Measurements from ENCODE around the gene NISCH. TPM values are rescaled to one million over a fixed set of nuclear protein-coding genes. Genes with fewer than 3 reads are reported as not detected.

NISCH gene
- total and polyA plus RNA-seq, 2 donors (not counting 3 experiments of a cell fraction or from before 2014, with no cell fraction given): 156 to 178 TPM

DNA sequence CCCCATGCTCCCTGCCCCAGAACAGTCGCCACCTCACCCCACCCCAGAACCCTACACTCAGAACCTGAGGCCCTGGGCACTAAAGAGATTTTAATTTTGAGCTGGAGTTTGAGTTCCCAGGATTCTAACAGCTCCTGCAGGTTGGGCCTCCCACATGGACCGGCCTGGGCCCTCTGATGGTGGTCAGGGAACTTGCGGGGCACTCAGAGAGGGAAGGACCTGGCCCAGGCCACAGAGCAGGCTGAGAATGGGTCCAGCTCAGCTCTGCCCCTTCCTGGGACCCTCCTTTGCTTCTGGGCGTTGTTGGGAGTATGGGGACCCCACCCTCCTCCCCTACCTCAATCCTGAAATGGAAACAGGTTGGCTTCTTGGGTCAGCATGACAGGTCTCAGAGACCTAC is 9.4 kb upstream of the NISCH start:
- no peak for FAIRE-seq

More for the DNA sequence above, 9.4 kb upstream of the NISCH start:
- Histone ChIP-seq H4K20me1 (replicated peaks; ENCODE audit: control insufficient read depth, extremely low read depth, insufficient read depth, low read length) (no peaks in the 10 kb centered on the region), H2AFZ (ENCODE audit: low read depth, low read length) (no peak overlapping the region), H3K9me1 (replicated peaks; ENCODE audit: control insufficient read depth, extremely low read depth, insufficient read depth, low read length) (no peaks in the 10 kb centered on the region), H3K36me3 (ENCODE audit: control insufficient read depth in 2 of 2, extremely low read depth in 1 of 2, insufficient read depth in 2 of 2, low read length in 2 of 2) (no peaks in the 10 kb centered on the region), H3K27me3 (ENCODE audit: control insufficient read depth in 2 of 2, insufficient read depth in 2 of 2, low read length in 2 of 2) (no peaks in the 10 kb centered on the region), H3K9ac (replicated peaks; ENCODE audit: extremely low read depth, insufficient read depth, low read length) (no peak overlapping the region), H3K4me3 (replicated peaks in 1 of 3; ENCODE audit: insufficient read depth in 1 of 3, low read depth in 1 of 3, low read length in 3 of 3) (no peak overlapping the region), H3K4me2 (ENCODE audit: insufficient read depth, low read length) (no peak overlapping the region), H3K79me2 (ENCODE audit: control insufficient read depth, insufficient read depth, low read length) (no peaks in the 10 kb centered on the region), H3K27ac (ENCODE audit: insufficient read depth, low read depth, low read length) (no peak overlapping the region), H3K4me1 (ENCODE audit: control insufficient read depth, extremely low read depth, insufficient read depth, low read length) (peaks cover 5% of the 10 kb centered on the region), H3K9me3 (replicated peaks; ENCODE audit: control insufficient read depth, insufficient read depth, low read length) (no peaks in the 10 kb centered on the region)
- intact Hi-C loops (cut with micrococcal nuclease): loop anchor here (5.0 kb wide), 1 partner anchor 209 kb away; the partner anchor contains the start of gene TWF2
- BruUV-seq (replicated peaks): no TSS peak
- TF ChIP-seq FOS (IDR thresholded peaks at IDR 0.05; ENCODE audit: borderline replicate concordance, insufficient read depth, low read length): no peak
- no peak for TF ChIP-seq EZH2 (IDR thresholded peaks at IDR 0.05; ENCODE audit: borderline replicate concordance, low read depth, low read length, severe bottlenecking)
- TF ChIP-seq, protein P1, sequence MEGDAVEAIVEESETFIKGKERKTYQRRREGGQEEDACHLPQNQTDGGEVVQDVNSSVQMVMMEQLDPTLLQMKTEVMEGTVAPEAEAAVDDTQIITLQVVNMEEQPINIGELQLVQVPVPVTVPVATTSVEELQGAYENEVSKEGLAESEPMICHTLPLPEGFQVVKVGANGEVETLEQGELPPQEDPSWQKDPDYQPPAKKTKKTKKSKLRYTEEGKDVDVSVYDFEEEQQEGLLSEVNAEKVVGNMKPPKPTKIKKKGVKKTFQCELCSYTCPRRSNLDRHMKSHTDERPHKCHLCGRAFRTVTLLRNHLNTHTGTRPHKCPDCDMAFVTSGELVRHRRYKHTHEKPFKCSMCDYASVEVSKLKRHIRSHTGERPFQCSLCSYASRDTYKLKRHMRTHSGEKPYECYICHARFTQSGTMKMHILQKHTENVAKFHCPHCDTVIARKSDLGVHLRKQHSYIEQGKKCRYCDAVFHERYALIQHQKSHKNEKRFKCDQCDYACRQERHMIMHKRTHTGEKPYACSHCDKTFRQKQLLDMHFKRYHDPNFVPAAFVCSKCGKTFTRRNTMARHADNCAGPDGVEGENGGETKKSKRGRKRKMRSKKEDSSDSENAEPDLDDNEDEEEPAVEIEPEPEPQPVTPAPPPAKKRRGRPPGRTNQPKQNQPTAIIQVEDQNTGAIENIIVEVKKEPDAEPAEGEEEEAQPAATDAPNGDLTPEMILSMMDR (IDR thresholded peaks at IDR 0.05; ENCODE audit: extremely low read depth in 1 of 2, insufficient read depth in 1 of 2, low read depth in 1 of 2, low read length in 2 of 2): peak in 1 of 2 donors; percentile 1
- no peak for TF ChIP-seq MYC (IDR thresholded peaks at IDR 0.05; ENCODE audit: low read depth, low read length)
- no peak for TF ChIP-seq POLR2AphosphoS5 (IDR thresholded peaks at IDR 0.05; ENCODE audit: insufficient read depth, low read depth, low read length)
- no peak for TF ChIP-seq JUN (IDR thresholded peaks at IDR 0.05; ENCODE audit: borderline replicate concordance, insufficient read depth, insufficient read length, low read depth)
- DNase-seq (ENCODE audit: low read depth, low spot score): no peak
- dilution Hi-C loops (cut with MboI; ENCODE audit: extremely low pct_ligation_motif_present, low sequenced_read_pairs): no loop called here
- ChIA-PET CTCF (interaction anchor here (0.7 to 7.2 kb wide), 11 partner anchors 9 to 214 kb away, joined by 3 to 243 read pairs (median 7); partner anchors contain the start of gene WDR82), POLR2A (no interaction called here)

Data from endothelial cell of umbilical vein (primary cell).